ENCODE measurements around the gene C9.

The C9 gene

DNA sequence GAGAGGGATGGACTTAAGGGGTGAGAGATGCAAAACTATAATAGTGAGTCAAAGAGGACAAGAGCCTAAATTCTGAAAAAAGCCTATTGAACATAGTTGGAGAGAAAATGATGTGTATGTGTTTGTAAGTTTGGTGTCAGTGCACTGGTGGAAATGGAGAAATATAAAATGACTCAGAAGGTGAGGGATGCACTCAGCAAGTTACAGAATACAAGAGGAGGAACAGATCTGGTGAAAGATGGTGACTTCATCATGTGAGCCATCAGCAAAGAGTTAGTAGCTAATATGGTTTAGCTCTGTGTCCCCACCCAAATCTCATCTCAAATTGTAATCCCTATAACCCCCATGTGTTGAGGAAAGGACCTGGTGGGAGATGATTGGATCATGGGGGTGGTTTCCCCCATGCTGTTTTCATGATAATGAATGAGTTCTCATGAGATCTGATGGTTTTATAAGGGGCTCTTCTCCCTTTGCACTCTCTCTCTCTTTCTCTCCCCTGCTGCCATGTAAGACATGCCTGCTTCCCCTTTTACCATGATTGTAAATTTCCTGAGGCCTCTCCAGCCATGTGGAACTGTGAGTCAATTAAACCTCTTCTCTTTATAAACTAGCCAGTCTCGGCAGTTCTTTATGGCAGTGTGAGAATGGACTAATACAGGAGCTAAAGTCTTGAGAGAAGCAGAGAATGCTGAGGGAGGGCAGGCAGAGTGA, 114.6 kb downstream of the C9 start:
- H3K4me2 ChIP-seq (ENCODE audit: low read depth, low read length, poor library complexity, severe bottlenecking) = no peak overlapping the region
- no peak for TF ChIP-seq EZH2phosphoT487 (conservative IDR thresholded peaks at IDR 0.05; ENCODE audit: low read length)
- TF ChIP-seq, protein P1, sequence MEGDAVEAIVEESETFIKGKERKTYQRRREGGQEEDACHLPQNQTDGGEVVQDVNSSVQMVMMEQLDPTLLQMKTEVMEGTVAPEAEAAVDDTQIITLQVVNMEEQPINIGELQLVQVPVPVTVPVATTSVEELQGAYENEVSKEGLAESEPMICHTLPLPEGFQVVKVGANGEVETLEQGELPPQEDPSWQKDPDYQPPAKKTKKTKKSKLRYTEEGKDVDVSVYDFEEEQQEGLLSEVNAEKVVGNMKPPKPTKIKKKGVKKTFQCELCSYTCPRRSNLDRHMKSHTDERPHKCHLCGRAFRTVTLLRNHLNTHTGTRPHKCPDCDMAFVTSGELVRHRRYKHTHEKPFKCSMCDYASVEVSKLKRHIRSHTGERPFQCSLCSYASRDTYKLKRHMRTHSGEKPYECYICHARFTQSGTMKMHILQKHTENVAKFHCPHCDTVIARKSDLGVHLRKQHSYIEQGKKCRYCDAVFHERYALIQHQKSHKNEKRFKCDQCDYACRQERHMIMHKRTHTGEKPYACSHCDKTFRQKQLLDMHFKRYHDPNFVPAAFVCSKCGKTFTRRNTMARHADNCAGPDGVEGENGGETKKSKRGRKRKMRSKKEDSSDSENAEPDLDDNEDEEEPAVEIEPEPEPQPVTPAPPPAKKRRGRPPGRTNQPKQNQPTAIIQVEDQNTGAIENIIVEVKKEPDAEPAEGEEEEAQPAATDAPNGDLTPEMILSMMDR (IDR thresholded peaks at IDR 0.05; ENCODE audit: insufficient read depth, low read length, poor library complexity, severe bottlenecking) = no peak
- no peak overlapping the region for H3K9ac ChIP-seq (ENCODE audit: low read length)
- H4K20me1 ChIP-seq (ENCODE audit: low read depth, low read length) = no peaks in the 10 kb centered on the region
- H3K36me3 ChIP-seq (ENCODE audit: low read length) = no peaks in the 10 kb centered on the region
- H3K79me2 ChIP-seq (ENCODE audit: insufficient read depth, low read length) = no peaks in the 10 kb centered on the region
- no peak overlapping the region for H3K27ac ChIP-seq (ENCODE audit: low read depth, low read length)
- H3K4me3 ChIP-seq (ENCODE audit: insufficient read depth, low read length, poor library complexity, severe bottlenecking) = no peak overlapping the region
- no peaks in the 10 kb centered on the region for H3K9me2 ChIP-seq (replicated peaks; ENCODE audit: insufficient read depth, low read length)
- no peaks in the 10 kb centered on the region; the same call in 1 of the 2 replicates for H3K27me3 ChIP-seq (ENCODE audit: low read length)
- H3K9me3 ChIP-seq (ENCODE audit: insufficient read depth, low read length) = no peaks in the 10 kb centered on the region
- H2AFZ ChIP-seq (ENCODE audit: low read depth, low read length, severe bottlenecking) = no peak overlapping the region
- no peaks in the 10 kb centered on the region for H3F3A ChIP-seq (ENCODE audit: insufficient read depth)

DNA sequence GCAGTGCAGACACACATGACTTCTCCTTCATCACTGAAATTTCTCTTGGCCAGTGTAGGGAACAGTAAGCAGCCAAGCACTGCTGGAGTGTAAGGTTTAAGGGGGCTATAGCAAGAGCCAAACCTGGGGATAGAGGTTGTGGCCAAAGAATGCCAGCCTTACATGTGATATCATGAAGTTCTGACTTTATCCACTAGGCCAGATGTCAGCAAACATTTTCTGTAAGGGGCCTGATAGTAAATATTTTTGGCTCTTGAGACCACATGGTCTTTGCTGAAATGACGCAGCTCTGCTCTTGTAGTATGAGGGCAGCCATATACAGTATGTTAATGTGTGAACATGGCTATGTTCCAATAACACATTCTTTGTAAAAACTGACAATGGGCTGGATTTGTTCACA, 115.2 kb downstream of the C9 start:
- no peaks in the 10 kb centered on the region for H4K20me1 ChIP-seq (ENCODE audit: low read depth, low read length)
- H3K4me2 ChIP-seq (ENCODE audit: low read depth, low read length, poor library complexity, severe bottlenecking) = no peak overlapping the region
- no peaks in the 10 kb centered on the region for H3K9me2 ChIP-seq (replicated peaks; ENCODE audit: insufficient read depth, low read length)
- H3K36me3 ChIP-seq (ENCODE audit: low read length) = no peaks in the 10 kb centered on the region
- no peak overlapping the region for H3K27ac ChIP-seq (ENCODE audit: low read depth, low read length)
- no peaks in the 10 kb centered on the region for H3K9me3 ChIP-seq (ENCODE audit: insufficient read depth, low read length)
- no peak overlapping the region for H3K4me3 ChIP-seq (ENCODE audit: insufficient read depth, low read length, poor library complexity, severe bottlenecking)
- H3K79me2 ChIP-seq (ENCODE audit: insufficient read depth, low read length) = no peaks in the 10 kb centered on the region
- H2AFZ ChIP-seq (ENCODE audit: low read depth, low read length, severe bottlenecking) = no peak overlapping the region
- no peak for TF ChIP-seq EZH2phosphoT487 (conservative IDR thresholded peaks at IDR 0.05; ENCODE audit: low read length)
- TF ChIP-seq, protein P1 (IDR thresholded peaks at IDR 0.05; ENCODE audit: insufficient read depth, low read length, poor library complexity, severe bottlenecking) = no peak
- no peak overlapping the region for H3K9ac ChIP-seq (ENCODE audit: low read length)
- no peaks in the 10 kb centered on the region; the same call in 1 of the 2 replicates for H3K27me3 ChIP-seq (ENCODE audit: low read length)
- H3F3A ChIP-seq (ENCODE audit: insufficient read depth) = no peaks in the 10 kb centered on the region

DNA sequence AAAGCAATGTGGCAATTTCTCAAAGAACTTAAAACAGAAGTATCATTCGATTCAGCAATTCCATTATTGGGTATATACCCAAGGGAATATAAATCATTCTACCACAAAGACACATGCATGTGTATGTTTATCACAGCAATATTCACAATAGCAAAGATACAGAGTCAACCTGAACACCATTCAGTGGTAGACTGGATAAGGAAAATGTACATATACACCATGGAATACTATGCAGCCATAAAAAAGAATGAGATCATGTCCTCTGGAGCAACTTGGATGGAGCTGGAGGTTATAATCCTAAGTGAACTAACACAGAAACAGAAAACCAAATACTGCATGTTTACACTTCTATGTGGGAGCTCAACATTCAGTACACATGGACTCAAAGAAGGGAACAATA, 123.5 kb downstream of the C9 start:
- H3K79me2 ChIP-seq (ENCODE audit: insufficient read depth, low read length) = no peaks in the 10 kb centered on the region
- H3K27me3 ChIP-seq (ENCODE audit: low read length) = no peaks in the 10 kb centered on the region
- H3K4me2 ChIP-seq (ENCODE audit: low read depth, low read length, poor library complexity, severe bottlenecking) = no peak overlapping the region
- no peaks in the 10 kb centered on the region for H3K9me3 ChIP-seq (ENCODE audit: insufficient read depth, low read length)
- no peaks in the 10 kb centered on the region for H4K20me1 ChIP-seq (ENCODE audit: low read depth, low read length)
- H3F3A ChIP-seq (ENCODE audit: insufficient read depth) = no peaks in the 10 kb centered on the region
- H3K9ac ChIP-seq (ENCODE audit: low read length) = no peak overlapping the region
- H3K4me3 ChIP-seq (ENCODE audit: insufficient read depth, low read length, poor library complexity, severe bottlenecking) = no peak overlapping the region
- H2AFZ ChIP-seq (ENCODE audit: low read depth, low read length, severe bottlenecking) = no peak overlapping the region
- TF ChIP-seq, protein P1 (IDR thresholded peaks at IDR 0.05; ENCODE audit: insufficient read depth, low read length, poor library complexity, severe bottlenecking) = no peak
- no peaks in the 10 kb centered on the region for H3K36me3 ChIP-seq (ENCODE audit: low read length)
- H3K27ac ChIP-seq (ENCODE audit: low read depth, low read length) = no peak overlapping the region
- H3K9me2 ChIP-seq (replicated peaks; ENCODE audit: insufficient read depth, low read length) = no peaks in the 10 kb centered on the region

All from SU-DHL-6 (cell line).